Measurements from ENCODE around the gene RWDD2A.

RWDD2A gene

GRCh38 chr6:83198486-83199172, 5.5 kb downstream of the RWDD2A start:
- DNase-seq (ENCODE audit: low read depth in 2 of 2, low spot score in 1 of 2) = no peak

- no peak for DNase-seq (ENCODE audit: low read depth in 2 of 2, low spot score in 1 of 2)
Measured at GRCh38 chr6:83199173-83199862, 6.2 kb downstream of the RWDD2A start.

- no peak for DNase-seq (ENCODE audit: low read depth in 2 of 2, low spot score in 1 of 2)
Measured at GRCh38 chr6:83199863-83200225, 6.7 kb downstream of the RWDD2A start.

GRCh38 chr6:83202031-83202430, 8.9 kb downstream of the RWDD2A start:
- no peak for DNase-seq (ENCODE audit: low read depth in 2 of 2, low spot score in 1 of 2)

- no peak for DNase-seq (ENCODE audit: low read depth in 2 of 2, low spot score in 1 of 2)
Measured at GRCh38 chr6:83215131-83216047, 22.2 kb downstream of the RWDD2A start.

GRCh38 chr6:83216806-83217205, 23.6 kb downstream of the RWDD2A start:
- no peak for DNase-seq (ENCODE audit: low read depth in 2 of 2, low spot score in 1 of 2)

- no peak for DNase-seq (ENCODE audit: low read depth in 2 of 2, low spot score in 1 of 2)
Measured at GRCh38 chr6:83218646-83219045, 25.5 kb downstream of the RWDD2A start.

- no peak for DNase-seq (ENCODE audit: low read depth in 2 of 2, low spot score in 1 of 2)
Measured at GRCh38 chr6:83220121-83220520, 27.0 kb downstream of the RWDD2A start.

- no peak for DNase-seq (ENCODE audit: low read depth in 2 of 2, low spot score in 1 of 2)
Measured at GRCh38 chr6:83221276-83221675, 28.1 kb downstream of the RWDD2A start.

GRCh38 chr6:83221889-83222479, 28.8 kb downstream of the RWDD2A start:
- DNase-seq (ENCODE audit: low read depth in 2 of 2, low spot score in 1 of 2) = no peak

- no peak for DNase-seq (ENCODE audit: low read depth in 2 of 2, low spot score in 1 of 2)
Measured at GRCh38 chr6:83226517-83226916, 33.4 kb downstream of the RWDD2A start.

- no peak for DNase-seq (ENCODE audit: low read depth in 2 of 2, low spot score in 1 of 2)
Measured at GRCh38 chr6:83231146-83231545, 38.0 kb downstream of the RWDD2A start.

- no peak for DNase-seq (ENCODE audit: low read depth in 2 of 2, low spot score in 1 of 2)
Measured at GRCh38 chr6:83247471-83247870, 54.3 kb downstream of the RWDD2A start.

Data from stimulated activated CD8-positive, alpha-beta memory T cell treated with anti-CD3 and anti-CD28 coated beads, Interleukin-4, amount 100 ng/mL, for 4 hours (primary cell).